Activated CD4-positive, CD25-positive, alpha-beta regulatory T cell treated with anti-CD3 and anti-CD28 coated beads, Interleukin-2, amount 50 U/mL, for 16 hours (primary cell): ENCODE results near the gene SBF2.
"Not testable (repeated sequence)": the region's sequence is repeated elsewhere in the genome, so short reads cannot be mapped to it uniquely, and the experiment has no call there.

Experiments used
- DNase-seq: peaks from one replicate; pipeline ENCODE4 v3.0.0-alpha.2; 2020; ENCODE audit warnings: low read depth, low spot score

SBF2 gene

GRCh38 chr11:9900253-9900652 lies 393.8 kb downstream of the SBF2 start:
- DNase-seq, result not testable (repeated sequence)

GRCh38 chr11:9899676-9900075 lies 394.3 kb downstream of the SBF2 start:
- DNase-seq, result no peak

- DNase-seq, result no peak
Observed at GRCh38 chr11:9896902-9897301, 397.1 kb downstream of the SBF2 start.

- no peak for DNase-seq
Observed at GRCh38 chr11:9895006-9895405, 399.0 kb downstream of the SBF2 start.

GRCh38 chr11:9893474-9893873 lies 400.5 kb downstream of the SBF2 start:
- no peak for DNase-seq

GRCh38 chr11:9888938-9889337 lies 405.1 kb downstream of the SBF2 start:
- no peak for DNase-seq

- DNase-seq, result no peak
Observed at GRCh38 chr11:9887472-9887871, 406.5 kb downstream of the SBF2 start.

- DNase-seq, result no peak
Observed at GRCh38 chr11:9886595-9886994, 407.4 kb downstream of the SBF2 start.

GRCh38 chr11:9884601-9885000 lies 409.4 kb downstream of the SBF2 start:
- no peak for DNase-seq

GRCh38 chr11:9880657-9881056 lies 413.4 kb downstream of the SBF2 start:
- DNase-seq, result no peak

- DNase-seq, result no peak
Observed at GRCh38 chr11:9878936-9879335, 415.1 kb downstream of the SBF2 start.

- DNase-seq, result no peak
Observed at GRCh38 chr11:9876331-9876730, 417.7 kb downstream of the SBF2 start.

- no peak for DNase-seq
Observed at GRCh38 chr11:9875862-9876261, 418.2 kb downstream of the SBF2 start.

GRCh38 chr11:9875399-9875798 lies 418.6 kb downstream of the SBF2 start:
- no peak for DNase-seq

- no peak for DNase-seq
Observed at GRCh38 chr11:9874466-9874865, 419.6 kb downstream of the SBF2 start.

- no peak for DNase-seq
Observed at GRCh38 chr11:9868641-9869040, 425.4 kb downstream of the SBF2 start.

GRCh38 chr11:9862981-9863380 lies 431.0 kb downstream of the SBF2 start:
- no peak for DNase-seq

GRCh38 chr11:9861860-9862725 lies 431.9 kb downstream of the SBF2 start:
- peak; percentile 6 for DNase-seq

GRCh38 chr11:9859554-9860305 lies 434.3 kb downstream of the SBF2 start:
- no peak for DNase-seq

GRCh38 chr11:9858822-9859221 lies 435.2 kb downstream of the SBF2 start:
- no peak for DNase-seq

GRCh38 chr11:9858218-9858617 lies 435.8 kb downstream of the SBF2 start:
- no peak for DNase-seq

- DNase-seq, result no peak
Observed at GRCh38 chr11:9855579-9856287, 438.3 kb downstream of the SBF2 start.
